K562 (cell line): ENCODE data around the gene PUSL1. TPM values are rescaled to one million over a fixed set of nuclear protein-coding genes. Genes with fewer than 3 reads are reported as not detected.
A peak's percentile ranks its signal among the peaks of the same experiment; 100 is the strongest.

Source experiments
- HIVEP1 ChIP-seq: fragments of 250-450 bp; sonication (Bioruptor Pico); IDR thresholded peaks from 2 replicates; pipeline ENCODE4 v1.4.0; 2020; ENCODE audit warnings: mild to moderate bottlenecking
- NFRKB ChIP-seq: fragments of 450-650 bp; IDR thresholded peaks from 2 replicates; pipeline ENCODE4 v1.6.1; 2016; ENCODE audit warnings: low read depth
- NRF1 ChIP-seq, 2 experiments: fragments of 450-650 bp; IDR thresholded peaks in 1 of 2; conservative IDR thresholded peaks in 1 of 2; 2 replicates each; pipeline ENCODE4 v1.6.1; 2014; ENCODE audit warnings: mild to moderate bottlenecking in 2 of 2
- PML ChIP-seq: IDR thresholded peaks from 2 replicates; pipeline ENCODE4 v1.6.1; 2012; ENCODE audit warnings: low read length, inconsistent platforms
- POLR2G ChIP-seq: fragments of 200-400 bp; formaldehyde crosslinking; IDR thresholded peaks from 2 replicates; pipeline ENCODE4 v1.6.1; 2017; ENCODE audit warnings: low read depth, mild to moderate bottlenecking, antibody characterized with exemption, low read length, moderate library complexity
- SP2 ChIP-seq: IDR thresholded peaks from 2 replicates; pipeline ENCODE4 v1.6.1; 2011; ENCODE audit warnings: mild to moderate bottlenecking, low read depth, low read length, moderate library complexity; ENCODE audit not compliant: poor library complexity, severe bottlenecking; ENCODE audit errors: extremely low read depth
- TAL1 ChIP-seq: fragments of 450-650 bp; IDR thresholded peaks from 2 replicates; pipeline ENCODE4 v1.6.1; 2016; ENCODE audit warnings: mild to moderate bottlenecking
- TCF7 ChIP-seq: sonication (generic); IDR thresholded peaks from 2 replicates; pipeline ENCODE4 v1.6.1; 2016; ENCODE audit warnings: antibody characterized with exemption, borderline replicate concordance
- TCF7L2 ChIP-seq: fragments of 150-350 bp; IDR thresholded peaks from 2 replicates; pipeline ENCODE4 v1.6.1; 2016; ENCODE audit warnings: low read depth, mild to moderate bottlenecking, low read length, moderate library complexity
- U2AF2 ChIP-seq: fragments of 200-400 bp; formaldehyde crosslinking; optimal IDR thresholded peaks from 2 replicates; pipeline ENCODE3; 2017; ENCODE audit warnings: low read depth, mild to moderate bottlenecking, low read length
- WHSC1 ChIP-seq: IDR thresholded peaks from one replicate; pipeline ENCODE4 v1.6.1; 2012; ENCODE audit warnings: low read length, control low read depth, inconsistent platforms
- ZBTB17 ChIP-seq: fragments of 450-650 bp; formaldehyde crosslinking; IDR thresholded peaks from 2 replicates; pipeline ENCODE4 v1.4.0; 2020; ENCODE audit warnings: mild to moderate bottlenecking
- ZNF175 ChIP-seq: fragments of 200-800 bp; sonication (Bioruptor generic); IDR thresholded peaks from 2 replicates; pipeline ENCODE4 v1.6.1; 2016; ENCODE audit warnings: low read depth, mild to moderate bottlenecking, missing genetic modification characterization, missing compliant biosample characterization
- ZNF408 ChIP-seq: fragments of 250-450 bp; sonication (Bioruptor Pico); IDR thresholded peaks from 2 replicates; pipeline ENCODE4 v1.4.0; 2020; ENCODE audit warnings: low read depth, mild to moderate bottlenecking, moderate library complexity
- ZNF707 ChIP-seq: fragments of 250-450 bp; sonication (Bioruptor Pico); conservative IDR thresholded peaks from 2 replicates; pipeline ENCODE4 v1.8.0; 2022; ENCODE audit warnings: inconsistent platforms, mild to moderate bottlenecking, moderate library complexity
- polyA plus RNA-seq, 8 experiments: library from polyadenylated mRNA; depleted of rRNA in 4 of 8; stranded (reverse) in 5 of 8; unstranded in 3 of 8; fragments of >200 nt; fragmentation: Nextera tagmentation in 2 of 8; fragmentation: Illumina TruSeq in 1 of 8; extraction: Ambion mirVana in 2 of 8; extraction: Trizol in 1 of 8; gene quantifications; 2 replicates each; pipeline versions ENCODE4 v1.2.1 to v1.2.3, GENCODE V29; 2011 to 2014; ENCODE audit warnings: inconsistent platforms in 1 of 8, missing spikeins in 1 of 8
- total RNA-seq, 7 experiments: library from RNA; depleted of rRNA in 6 of 7; stranded (reverse); fragments of >200 nt in 6 of 7; fragmentation: Illumina TruSeq in 2 of 7; extraction: Trizol in 2 of 7; gene quantifications; 2 replicates each; pipeline versions ENCODE4 v1.2.1 to v1.2.3, GENCODE V29; 2011 to 2021; ENCODE audit warnings: low replicate concordance in 1 of 7
- TF ChIP-seq, protein P1 (sequence below): fragments of 450-650 bp; formaldehyde crosslinking; IDR thresholded peaks from 2 replicates; pipeline ENCODE4 v1.4.0; 2020; ENCODE audit warnings: mild to moderate bottlenecking, moderate library complexity
- TF ChIP-seq, protein P2 (sequence below): sonication (generic); formaldehyde crosslinking; IDR thresholded peaks from 2 replicates; pipeline ENCODE4 v1.8.0; 2022; ENCODE audit warnings: mild to moderate bottlenecking, missing genetic modification reagents
- TF ChIP-seq, protein P3 (sequence below): sonication (generic); formaldehyde crosslinking; IDR thresholded peaks from 2 replicates; pipeline ENCODE4 v1.5.0; 2020; ENCODE audit warnings: missing genetic modification reagents

Gene PUSL1
- total and polyA plus RNA-seq, 9 of the 15 experiments (the other 6 are each of a cell fraction or from before 2014, with no cell fraction given), result 0.62 to 86.9 (median 13.6) TPM

DNA sequence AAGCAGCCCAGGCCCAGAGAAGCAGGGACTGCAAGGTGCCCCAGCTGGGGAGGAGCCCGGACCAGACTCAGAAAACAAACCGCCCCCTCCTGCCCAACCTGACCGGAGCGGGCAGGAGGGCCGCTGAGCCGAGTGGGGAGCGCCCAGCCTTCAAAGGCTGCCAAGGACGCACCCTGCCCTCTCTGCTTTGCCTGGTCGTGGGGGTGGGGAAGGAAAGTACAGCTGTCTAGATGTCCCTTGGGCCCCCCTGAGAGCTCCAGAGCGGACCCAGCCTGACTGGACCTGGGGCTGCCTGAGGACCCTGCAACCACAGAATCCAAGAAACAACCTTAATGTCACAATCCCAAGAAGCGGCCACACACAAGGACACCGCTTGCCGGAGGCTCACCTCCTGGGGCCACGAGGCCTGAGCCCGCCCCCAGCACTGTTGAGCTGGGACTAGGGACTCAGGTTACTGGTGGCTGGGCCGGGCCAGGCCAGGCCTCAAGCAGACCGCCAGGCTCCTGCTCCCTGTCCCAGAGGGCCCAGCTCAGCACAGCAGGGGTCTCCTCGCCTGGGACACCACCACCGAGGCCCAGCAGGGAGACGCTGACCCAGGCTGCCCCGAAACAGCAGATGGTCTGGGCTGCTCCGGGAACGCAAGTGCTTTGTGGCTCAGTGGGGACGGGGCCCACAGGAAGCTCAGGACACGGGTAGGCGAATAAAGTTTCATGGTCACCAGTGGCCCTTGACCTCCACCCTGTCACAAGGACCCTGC is 39.4 kb downstream of the PUSL1 start (continued):
- peak in 1 of 2 experiments; percentile 16; a peak in 1 of 4 replicates for TF ChIP-seq NRF1 (conservative IDR thresholded peaks at IDR 0.05 in 1 of 2, IDR thresholded peaks at IDR 0.05 in 1 of 2)
- no peak for TF ChIP-seq NFRKB
- no peak for TF ChIP-seq ZNF408 (CRISPR knock-in tag)
- TF ChIP-seq TCF7L2, result no peak
- no peak for TF ChIP-seq U2AF2
- TF ChIP-seq HIVEP1 (CRISPR knock-in tag), result no peak
- TF ChIP-seq WHSC1, result no peak
- TF ChIP-seq ZNF175 (CRISPR knock-in tag), result no peak
- no peak for TF ChIP-seq SP2
- TF ChIP-seq ZBTB17, result no peak
- TF ChIP-seq TAL1, result no peak
- TF ChIP-seq PML, result no peak
- TF ChIP-seq, protein P1, sequence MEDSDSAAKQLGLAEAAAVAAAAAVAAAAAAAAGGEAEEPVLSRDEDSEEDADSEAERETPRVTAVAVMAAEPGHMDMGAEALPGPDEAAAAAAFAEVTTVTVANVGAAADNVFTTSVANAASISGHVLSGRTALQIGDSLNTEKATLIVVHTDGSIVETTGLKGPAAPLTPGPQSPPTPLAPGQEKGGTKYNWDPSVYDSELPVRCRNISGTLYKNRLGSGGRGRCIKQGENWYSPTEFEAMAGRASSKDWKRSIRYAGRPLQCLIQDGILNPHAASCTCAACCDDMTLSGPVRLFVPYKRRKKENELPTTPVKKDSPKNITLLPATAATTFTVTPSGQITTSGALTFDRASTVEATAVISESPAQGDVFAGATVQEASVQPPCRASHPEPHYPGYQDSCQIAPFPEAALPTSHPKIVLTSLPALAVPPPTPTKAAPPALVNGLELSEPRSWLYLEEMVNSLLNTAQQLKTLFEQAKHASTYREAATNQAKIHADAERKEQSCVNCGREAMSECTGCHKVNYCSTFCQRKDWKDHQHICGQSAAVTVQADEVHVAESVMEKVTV, result no peak
- TF ChIP-seq TCF7, result no peak
- TF ChIP-seq POLR2G, result peak; percentile 72
- TF ChIP-seq, protein P2, sequence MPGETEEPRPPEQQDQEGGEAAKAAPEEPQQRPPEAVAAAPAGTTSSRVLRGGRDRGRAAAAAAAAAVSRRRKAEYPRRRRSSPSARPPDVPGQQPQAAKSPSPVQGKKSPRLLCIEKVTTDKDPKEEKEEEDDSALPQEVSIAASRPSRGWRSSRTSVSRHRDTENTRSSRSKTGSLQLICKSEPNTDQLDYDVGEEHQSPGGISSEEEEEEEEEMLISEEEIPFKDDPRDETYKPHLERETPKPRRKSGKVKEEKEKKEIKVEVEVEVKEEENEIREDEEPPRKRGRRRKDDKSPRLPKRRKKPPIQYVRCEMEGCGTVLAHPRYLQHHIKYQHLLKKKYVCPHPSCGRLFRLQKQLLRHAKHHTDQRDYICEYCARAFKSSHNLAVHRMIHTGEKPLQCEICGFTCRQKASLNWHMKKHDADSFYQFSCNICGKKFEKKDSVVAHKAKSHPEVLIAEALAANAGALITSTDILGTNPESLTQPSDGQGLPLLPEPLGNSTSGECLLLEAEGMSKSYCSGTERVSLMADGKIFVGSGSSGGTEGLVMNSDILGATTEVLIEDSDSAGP (CRISPR knock-in tag), result no peak
- TF ChIP-seq ZNF707 (CRISPR knock-in tag), result no peak
- TF ChIP-seq, protein P3, sequence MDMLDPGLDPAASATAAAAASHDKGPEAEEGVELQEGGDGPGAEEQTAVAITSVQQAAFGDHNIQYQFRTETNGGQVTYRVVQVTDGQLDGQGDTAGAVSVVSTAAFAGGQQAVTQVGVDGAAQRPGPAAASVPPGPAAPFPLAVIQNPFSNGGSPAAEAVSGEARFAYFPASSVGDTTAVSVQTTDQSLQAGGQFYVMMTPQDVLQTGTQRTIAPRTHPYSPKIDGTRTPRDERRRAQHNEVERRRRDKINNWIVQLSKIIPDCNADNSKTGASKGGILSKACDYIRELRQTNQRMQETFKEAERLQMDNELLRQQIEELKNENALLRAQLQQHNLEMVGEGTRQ (CRISPR knock-in tag), result no peak
